ENCODE results near the gene AP1M2. TPM values are rescaled to one million over a fixed set of nuclear protein-coding genes. Genes with fewer than 3 reads are reported as not detected.

The AP1M2 gene
- total RNA-seq, 1 experiment from 2014 or later = 127 TPM

DNA sequence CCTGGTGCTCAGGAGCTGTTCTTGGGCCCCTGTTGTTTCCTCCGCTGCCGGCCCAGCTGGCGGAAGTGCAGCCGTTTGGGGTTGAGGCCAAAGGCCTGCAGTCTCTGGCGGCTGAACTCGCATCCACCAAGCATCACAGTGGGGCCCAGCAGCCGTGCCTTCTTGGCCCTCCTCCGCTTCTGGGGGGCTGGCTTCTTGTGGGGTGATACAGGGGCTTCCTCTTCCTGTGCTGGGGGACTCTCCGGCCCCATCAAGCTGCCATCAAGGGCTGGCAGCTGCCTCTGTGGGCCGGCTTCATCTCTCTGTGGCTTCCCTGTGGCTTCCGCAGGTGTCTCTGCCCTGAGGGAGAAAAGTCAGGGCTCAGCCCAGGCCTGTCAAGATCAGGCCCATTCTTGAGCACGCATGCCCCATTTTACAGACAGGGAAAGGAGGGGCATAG is 33.1 kb downstream of the AP1M2 start:
- Mint-ChIP-seq H3K4me1 (no peaks in the 10 kb centered on the region), H3K9me3 (no peaks in the 10 kb centered on the region), H3K4me3 (no peak overlapping the region), H3K27me3 (ENCODE audit: low read depth) (no peaks in the 10 kb centered on the region), H3K36me3 (peaks cover 50% of the 10 kb centered on the region), H3K27ac (no peak overlapping the region)
- CTCF ChIA-PET = interaction anchor here (2.4 to 3.7 kb wide), 4 partner anchors 12 to 146 kb away, joined by 6 to 26 read pairs (median 18); partner anchors contain the start of gene ATG4D
- POLR2A ChIA-PET = interaction anchor here (1.1 kb wide), 1 partner anchor 142 kb away, joined by 3 read pairs; no protein-coding TSS in a partner anchor
- TF ChIP-seq, protein P1, sequence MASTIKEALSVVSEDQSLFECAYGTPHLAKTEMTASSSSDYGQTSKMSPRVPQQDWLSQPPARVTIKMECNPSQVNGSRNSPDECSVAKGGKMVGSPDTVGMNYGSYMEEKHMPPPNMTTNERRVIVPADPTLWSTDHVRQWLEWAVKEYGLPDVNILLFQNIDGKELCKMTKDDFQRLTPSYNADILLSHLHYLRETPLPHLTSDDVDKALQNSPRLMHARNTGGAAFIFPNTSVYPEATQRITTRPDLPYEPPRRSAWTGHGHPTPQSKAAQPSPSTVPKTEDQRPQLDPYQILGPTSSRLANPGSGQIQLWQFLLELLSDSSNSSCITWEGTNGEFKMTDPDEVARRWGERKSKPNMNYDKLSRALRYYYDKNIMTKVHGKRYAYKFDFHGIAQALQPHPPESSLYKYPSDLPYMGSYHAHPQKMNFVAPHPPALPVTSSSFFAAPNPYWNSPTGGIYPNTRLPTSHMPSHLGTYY (CRISPR knock-in tag; IDR thresholded peaks at IDR 0.05) = no peak
- TF ChIP-seq SMAD4 (CRISPR knock-in tag; IDR thresholded peaks at IDR 0.05) (no peak), ESRRA (CRISPR knock-in tag; IDR thresholded peaks at IDR 0.05; ENCODE audit: borderline replicate concordance) (no peak)
- TF ChIP-seq, protein P2, sequence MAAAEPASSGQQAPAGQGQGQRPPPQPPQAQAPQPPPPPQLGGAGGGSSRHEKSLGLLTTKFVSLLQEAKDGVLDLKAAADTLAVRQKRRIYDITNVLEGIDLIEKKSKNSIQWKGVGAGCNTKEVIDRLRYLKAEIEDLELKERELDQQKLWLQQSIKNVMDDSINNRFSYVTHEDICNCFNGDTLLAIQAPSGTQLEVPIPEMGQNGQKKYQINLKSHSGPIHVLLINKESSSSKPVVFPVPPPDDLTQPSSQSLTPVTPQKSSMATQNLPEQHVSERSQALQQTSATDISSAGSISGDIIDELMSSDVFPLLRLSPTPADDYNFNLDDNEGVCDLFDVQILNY (CRISPR knock-in tag; IDR thresholded peaks at IDR 0.05) = no peak
- ATAC-seq = no peak
- no peak for DNase-seq (ENCODE audit: low spot score)

DNA sequence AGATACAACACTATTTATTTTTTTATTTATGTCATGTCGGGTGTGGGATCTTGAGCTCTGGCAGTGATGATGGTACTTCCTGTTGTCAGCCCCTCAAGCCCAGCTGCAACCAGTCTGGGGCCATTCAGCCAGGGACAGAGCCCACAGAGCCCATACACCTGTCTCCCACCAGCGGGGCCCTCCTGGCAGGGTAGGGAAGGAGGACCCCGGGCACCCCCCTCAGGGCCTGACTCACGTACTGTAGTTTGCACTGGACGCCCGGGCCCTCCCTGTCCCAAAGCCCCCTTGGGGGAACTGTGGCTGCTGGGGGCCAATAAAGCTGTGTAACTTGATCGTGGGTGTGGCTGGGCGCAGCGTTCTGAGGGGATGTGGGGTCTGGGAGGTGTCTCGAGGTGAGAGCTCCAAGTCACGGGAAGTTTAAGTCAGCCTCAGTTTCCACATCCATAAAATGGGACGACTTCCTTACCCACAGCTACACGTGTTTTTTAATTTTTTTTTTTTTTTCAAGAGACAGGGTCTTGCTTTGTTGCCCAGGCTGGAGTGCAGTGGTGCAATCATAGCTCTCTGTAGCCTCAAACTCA is 33.9 kb downstream of the AP1M2 start:
- DNase-seq (ENCODE audit: low spot score) (no peak), ATAC-seq (no peak)
- H3K27ac Mint-ChIP-seq = no peak overlapping the region
- POLR2A ChIA-PET = interaction anchor here (0.6 to 1.2 kb wide), 4 partner anchors 13 to 143 kb away, joined by 3 to 6 read pairs (median 4); partner anchors contain the start of genes KRI1 and SLC44A2
- no peaks in the 10 kb centered on the region for H3K4me1 Mint-ChIP-seq
- TF ChIP-seq, protein P3, sequence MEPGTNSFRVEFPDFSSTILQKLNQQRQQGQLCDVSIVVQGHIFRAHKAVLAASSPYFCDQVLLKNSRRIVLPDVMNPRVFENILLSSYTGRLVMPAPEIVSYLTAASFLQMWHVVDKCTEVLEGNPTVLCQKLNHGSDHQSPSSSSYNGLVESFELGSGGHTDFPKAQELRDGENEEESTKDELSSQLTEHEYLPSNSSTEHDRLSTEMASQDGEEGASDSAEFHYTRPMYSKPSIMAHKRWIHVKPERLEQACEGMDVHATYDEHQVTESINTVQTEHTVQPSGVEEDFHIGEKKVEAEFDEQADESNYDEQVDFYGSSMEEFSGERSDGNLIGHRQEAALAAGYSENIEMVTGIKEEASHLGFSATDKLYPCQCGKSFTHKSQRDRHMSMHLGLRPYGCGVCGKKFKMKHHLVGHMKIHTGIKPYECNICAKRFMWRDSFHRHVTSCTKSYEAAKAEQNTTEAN (CRISPR knock-in tag; IDR thresholded peaks at IDR 0.05) = no peak
- no peak for TF ChIP-seq ZNF423 (CRISPR knock-in tag; IDR thresholded peaks at IDR 0.05)
- TF ChIP-seq ZNF396 (CRISPR knock-in tag; IDR thresholded peaks at IDR 0.05; ENCODE audit: borderline replicate concordance) = no peak
- TF ChIP-seq, protein P4, sequence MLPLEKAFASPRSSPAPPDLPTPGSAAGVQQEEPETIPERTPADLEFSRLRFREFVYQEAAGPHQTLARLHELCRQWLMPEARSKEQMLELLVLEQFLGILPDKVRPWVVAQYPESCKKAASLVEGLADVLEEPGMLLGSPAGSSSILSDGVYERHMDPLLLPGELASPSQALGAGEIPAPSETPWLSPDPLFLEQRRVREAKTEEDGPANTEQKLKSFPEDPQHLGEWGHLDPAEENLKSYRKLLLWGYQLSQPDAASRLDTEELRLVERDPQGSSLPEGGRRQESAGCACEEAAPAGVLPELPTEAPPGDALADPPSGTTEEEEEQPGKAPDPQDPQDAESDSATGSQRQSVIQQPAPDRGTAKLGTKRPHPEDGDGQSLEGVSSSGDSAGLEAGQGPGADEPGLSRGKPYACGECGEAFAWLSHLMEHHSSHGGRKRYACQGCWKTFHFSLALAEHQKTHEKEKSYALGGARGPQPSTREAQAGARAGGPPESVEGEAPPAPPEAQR (CRISPR knock-in tag; IDR thresholded peaks at IDR 0.05) = no peak
- no peak for TF ChIP-seq MYBL2 (CRISPR knock-in tag; IDR thresholded peaks at IDR 0.05)
- TF ChIP-seq ESRRA (CRISPR knock-in tag; IDR thresholded peaks at IDR 0.05; ENCODE audit: borderline replicate concordance) = no peak
- TF ChIP-seq ZNF263 (CRISPR knock-in tag; IDR thresholded peaks at IDR 0.05; ENCODE audit: low read depth) = no peak
- TF ChIP-seq, protein P5, sequence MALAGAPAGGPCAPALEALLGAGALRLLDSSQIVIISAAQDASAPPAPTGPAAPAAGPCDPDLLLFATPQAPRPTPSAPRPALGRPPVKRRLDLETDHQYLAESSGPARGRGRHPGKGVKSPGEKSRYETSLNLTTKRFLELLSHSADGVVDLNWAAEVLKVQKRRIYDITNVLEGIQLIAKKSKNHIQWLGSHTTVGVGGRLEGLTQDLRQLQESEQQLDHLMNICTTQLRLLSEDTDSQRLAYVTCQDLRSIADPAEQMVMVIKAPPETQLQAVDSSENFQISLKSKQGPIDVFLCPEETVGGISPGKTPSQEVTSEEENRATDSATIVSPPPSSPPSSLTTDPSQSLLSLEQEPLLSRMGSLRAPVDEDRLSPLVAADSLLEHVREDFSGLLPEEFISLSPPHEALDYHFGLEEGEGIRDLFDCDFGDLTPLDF (CRISPR knock-in tag; IDR thresholded peaks at IDR 0.05) = no peak
- TF ChIP-seq GRHL2 (CRISPR knock-in tag; IDR thresholded peaks at IDR 0.05; ENCODE audit: insufficient replicate concordance, severe bottlenecking) = no peak
- no peak for TF ChIP-seq ZNF232 (CRISPR knock-in tag; IDR thresholded peaks at IDR 0.05)
- H3K9me3 Mint-ChIP-seq = no peaks in the 10 kb centered on the region
- H3K4me3 Mint-ChIP-seq = no peak overlapping the region
- CTCF ChIA-PET = interaction anchor here (0.6 to 3.7 kb wide), 16 partner anchors 9 to 199 kb away, joined by 3 to 27 read pairs (median 6); partner anchors contain the start of genes ATG4D and QTRT1
- H3K36me3 Mint-ChIP-seq = peaks cover 55% of the 10 kb centered on the region
- H3K27me3 Mint-ChIP-seq (ENCODE audit: low read depth) = no peaks in the 10 kb centered on the region

DNA sequence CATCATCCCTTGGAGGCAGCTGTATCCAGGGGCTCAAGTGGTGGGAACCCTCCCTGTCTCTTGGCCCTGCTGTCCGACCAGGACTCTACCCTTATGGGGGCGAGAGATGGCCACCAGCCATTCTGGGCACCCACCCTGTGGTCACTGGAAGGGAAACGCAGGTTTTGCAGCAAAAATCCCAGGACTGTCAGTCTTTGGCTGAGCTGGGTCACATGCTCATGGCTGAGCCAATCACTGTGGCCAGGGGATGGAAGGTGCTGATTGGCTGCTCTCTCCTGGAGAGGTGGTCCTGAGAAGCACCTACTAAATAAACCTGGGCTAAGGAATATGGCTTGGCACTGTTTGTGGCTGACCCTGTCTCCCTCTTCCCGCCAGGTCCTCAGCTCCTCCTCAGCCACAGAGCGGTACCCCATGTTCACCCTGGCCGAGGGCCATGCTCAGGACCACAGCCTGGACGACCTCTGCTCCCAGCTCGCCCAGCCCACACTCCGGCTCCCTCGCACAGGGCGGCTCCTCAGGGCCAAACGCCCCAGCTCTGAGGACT is 34.5 kb downstream of the AP1M2 start:
- H3K4me3 Mint-ChIP-seq = no peak overlapping the region
- ChIA-PET CTCF (interaction anchor here (0.5 to 3.7 kb wide), 19 partner anchors 9 to 198 kb away, joined by 3 to 27 read pairs (median 5); partner anchors contain the start of genes ATG4D, KEAP1, QTRT1 and S1PR5), POLR2A (interaction anchor here (0.6 to 1.5 kb wide), 4 partner anchors 14 to 92 kb away, joined by 3 to 6 read pairs (median 4); partner anchors contain the start of genes KRI1 and SLC44A2)
- no peaks in the 10 kb centered on the region for H3K27me3 Mint-ChIP-seq (ENCODE audit: low read depth)
- peaks cover 52% of the 10 kb centered on the region for H3K36me3 Mint-ChIP-seq
- H3K27ac Mint-ChIP-seq = no peak overlapping the region
- ATAC-seq (peak; percentile 97), DNase-seq (ENCODE audit: low spot score) (peak; percentile 50)
- no peaks in the 10 kb centered on the region for H3K4me1 Mint-ChIP-seq
- no peaks in the 10 kb centered on the region for H3K9me3 Mint-ChIP-seq
- TF ChIP-seq ETV6 (CRISPR knock-in tag; IDR thresholded peaks at IDR 0.05) (no peak), NR2C2 (CRISPR knock-in tag; IDR thresholded peaks at IDR 0.05) (no peak), PRRX2 (CRISPR knock-in tag; IDR thresholded peaks at IDR 0.05) (peak; percentile 5; the same call in 1 of the 2 replicates), HMGA2 (CRISPR knock-in tag; IDR thresholded peaks at IDR 0.05) (no peak), MXD4 (CRISPR knock-in tag; IDR thresholded peaks at IDR 0.05; ENCODE audit: borderline replicate concordance) (no peak)
- TF ChIP-seq, protein P6, sequence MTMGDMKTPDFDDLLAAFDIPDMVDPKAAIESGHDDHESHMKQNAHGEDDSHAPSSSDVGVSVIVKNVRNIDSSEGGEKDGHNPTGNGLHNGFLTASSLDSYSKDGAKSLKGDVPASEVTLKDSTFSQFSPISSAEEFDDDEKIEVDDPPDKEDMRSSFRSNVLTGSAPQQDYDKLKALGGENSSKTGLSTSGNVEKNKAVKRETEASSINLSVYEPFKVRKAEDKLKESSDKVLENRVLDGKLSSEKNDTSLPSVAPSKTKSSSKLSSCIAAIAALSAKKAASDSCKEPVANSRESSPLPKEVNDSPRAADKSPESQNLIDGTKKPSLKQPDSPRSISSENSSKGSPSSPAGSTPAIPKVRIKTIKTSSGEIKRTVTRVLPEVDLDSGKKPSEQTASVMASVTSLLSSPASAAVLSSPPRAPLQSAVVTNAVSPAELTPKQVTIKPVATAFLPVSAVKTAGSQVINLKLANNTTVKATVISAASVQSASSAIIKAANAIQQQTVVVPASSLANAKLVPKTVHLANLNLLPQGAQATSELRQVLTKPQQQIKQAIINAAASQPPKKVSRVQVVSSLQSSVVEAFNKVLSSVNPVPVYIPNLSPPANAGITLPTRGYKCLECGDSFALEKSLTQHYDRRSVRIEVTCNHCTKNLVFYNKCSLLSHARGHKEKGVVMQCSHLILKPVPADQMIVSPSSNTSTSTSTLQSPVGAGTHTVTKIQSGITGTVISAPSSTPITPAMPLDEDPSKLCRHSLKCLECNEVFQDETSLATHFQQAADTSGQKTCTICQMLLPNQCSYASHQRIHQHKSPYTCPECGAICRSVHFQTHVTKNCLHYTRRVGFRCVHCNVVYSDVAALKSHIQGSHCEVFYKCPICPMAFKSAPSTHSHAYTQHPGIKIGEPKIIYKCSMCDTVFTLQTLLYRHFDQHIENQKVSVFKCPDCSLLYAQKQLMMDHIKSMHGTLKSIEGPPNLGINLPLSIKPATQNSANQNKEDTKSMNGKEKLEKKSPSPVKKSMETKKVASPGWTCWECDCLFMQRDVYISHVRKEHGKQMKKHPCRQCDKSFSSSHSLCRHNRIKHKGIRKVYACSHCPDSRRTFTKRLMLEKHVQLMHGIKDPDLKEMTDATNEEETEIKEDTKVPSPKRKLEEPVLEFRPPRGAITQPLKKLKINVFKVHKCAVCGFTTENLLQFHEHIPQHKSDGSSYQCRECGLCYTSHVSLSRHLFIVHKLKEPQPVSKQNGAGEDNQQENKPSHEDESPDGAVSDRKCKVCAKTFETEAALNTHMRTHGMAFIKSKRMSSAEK (CRISPR knock-in tag; IDR thresholded peaks at IDR 0.05; ENCODE audit: borderline replicate concordance) = 0 out of 2 replicates have a peak, but pooled peaks have one; percentile 24

All from WTC11 (cell line).